HL-60 (cell line): ENCODE measurements around the gene GPR78.

ENCODE experiments used
- DNase-seq, 2 experiments: peaks; one replicate each; pipeline ENCODE4 v3.0.0-alpha.2; 2010 to 2020; ENCODE audit warnings: low read depth in 1 of 2, low spot score in 1 of 2
- H3K27ac ChIP-seq: fragments of 250-450 bp; sonication (Bioruptor Pico); replicated peaks from 2 replicates; pipeline ENCODE4 v1.5.1; 2020; ENCODE audit warnings: mild to moderate bottlenecking, moderate library complexity
- H3K27me3 ChIP-seq: fragments of 250-450 bp; sonication (Bioruptor Pico); 2 replicates; pipeline ENCODE4 v1.5.1; 2021; ENCODE audit warnings: mild to moderate bottlenecking, moderate library complexity; ENCODE audit not compliant: insufficient read depth, poor library complexity, severe bottlenecking
- H3K4me3 ChIP-seq: replicated peaks from 2 replicates; pipeline ENCODE4 v1.5.1; 2011; ENCODE audit warnings: mild to moderate bottlenecking, control low read depth, low read length; ENCODE audit not compliant: insufficient read depth
- GABPA ChIP-seq: IDR thresholded peaks from 2 replicates; pipeline ENCODE4 v1.6.1; 2012; ENCODE audit warnings: low read depth
- POLR2AphosphoS5 ChIP-seq: IDR thresholded peaks from 2 replicates; pipeline ENCODE4 v1.6.1; 2012; ENCODE audit warnings: low read depth
- SPI1 ChIP-seq: IDR thresholded peaks from 2 replicates; pipeline ENCODE4 v1.6.1; 2012; ENCODE audit warnings: low read depth, mild to moderate bottlenecking, borderline replicate concordance
- TF ChIP-seq, protein P1 (sequence below): IDR thresholded peaks from one replicate; pipeline ENCODE4 v1.5.1; 2011; ENCODE audit warnings: low read length, control low read depth, inconsistent platforms; ENCODE audit not compliant: insufficient read depth
- TF ChIP-seq, protein P2 (sequence below): IDR thresholded peaks from 2 replicates; pipeline ENCODE4 v1.6.1; 2012; ENCODE audit warnings: low read depth; ENCODE audit not compliant: insufficient replicate concordance

Gene GPR78

DNA sequence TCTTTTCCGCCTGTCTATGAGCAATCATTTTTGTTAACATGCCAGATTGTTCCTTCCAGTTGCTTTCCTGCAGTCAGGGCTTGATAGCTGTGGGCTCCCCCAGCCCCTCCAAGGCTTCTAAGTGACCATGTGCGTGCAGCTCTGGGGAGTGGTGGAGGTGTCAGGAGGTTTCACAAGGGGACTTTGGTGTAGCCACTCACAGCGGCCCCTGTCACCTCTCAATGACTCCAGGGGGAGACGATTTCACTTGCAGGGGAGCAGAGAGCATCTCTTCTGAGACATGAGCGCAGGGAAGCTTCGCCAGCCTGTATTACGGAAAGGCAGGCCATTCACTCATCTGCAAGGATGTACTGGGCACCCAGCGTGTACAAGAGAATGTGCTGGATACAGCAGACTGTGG, 3.1 kb upstream of the GPR78 start:
- Histone ChIP-seq H3K4me3 (no peak overlapping the region), H3K27ac (no peak overlapping the region), H3K27me3 (no peaks in the 10 kb centered on the region)
- no peak for DNase-seq
- TF ChIP-seq SPI1 (no peak), GABPA (no peak), POLR2AphosphoS5 (no peak)
- TF ChIP-seq, protein P1, sequence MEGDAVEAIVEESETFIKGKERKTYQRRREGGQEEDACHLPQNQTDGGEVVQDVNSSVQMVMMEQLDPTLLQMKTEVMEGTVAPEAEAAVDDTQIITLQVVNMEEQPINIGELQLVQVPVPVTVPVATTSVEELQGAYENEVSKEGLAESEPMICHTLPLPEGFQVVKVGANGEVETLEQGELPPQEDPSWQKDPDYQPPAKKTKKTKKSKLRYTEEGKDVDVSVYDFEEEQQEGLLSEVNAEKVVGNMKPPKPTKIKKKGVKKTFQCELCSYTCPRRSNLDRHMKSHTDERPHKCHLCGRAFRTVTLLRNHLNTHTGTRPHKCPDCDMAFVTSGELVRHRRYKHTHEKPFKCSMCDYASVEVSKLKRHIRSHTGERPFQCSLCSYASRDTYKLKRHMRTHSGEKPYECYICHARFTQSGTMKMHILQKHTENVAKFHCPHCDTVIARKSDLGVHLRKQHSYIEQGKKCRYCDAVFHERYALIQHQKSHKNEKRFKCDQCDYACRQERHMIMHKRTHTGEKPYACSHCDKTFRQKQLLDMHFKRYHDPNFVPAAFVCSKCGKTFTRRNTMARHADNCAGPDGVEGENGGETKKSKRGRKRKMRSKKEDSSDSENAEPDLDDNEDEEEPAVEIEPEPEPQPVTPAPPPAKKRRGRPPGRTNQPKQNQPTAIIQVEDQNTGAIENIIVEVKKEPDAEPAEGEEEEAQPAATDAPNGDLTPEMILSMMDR, result no peak
- TF ChIP-seq, protein P2, sequence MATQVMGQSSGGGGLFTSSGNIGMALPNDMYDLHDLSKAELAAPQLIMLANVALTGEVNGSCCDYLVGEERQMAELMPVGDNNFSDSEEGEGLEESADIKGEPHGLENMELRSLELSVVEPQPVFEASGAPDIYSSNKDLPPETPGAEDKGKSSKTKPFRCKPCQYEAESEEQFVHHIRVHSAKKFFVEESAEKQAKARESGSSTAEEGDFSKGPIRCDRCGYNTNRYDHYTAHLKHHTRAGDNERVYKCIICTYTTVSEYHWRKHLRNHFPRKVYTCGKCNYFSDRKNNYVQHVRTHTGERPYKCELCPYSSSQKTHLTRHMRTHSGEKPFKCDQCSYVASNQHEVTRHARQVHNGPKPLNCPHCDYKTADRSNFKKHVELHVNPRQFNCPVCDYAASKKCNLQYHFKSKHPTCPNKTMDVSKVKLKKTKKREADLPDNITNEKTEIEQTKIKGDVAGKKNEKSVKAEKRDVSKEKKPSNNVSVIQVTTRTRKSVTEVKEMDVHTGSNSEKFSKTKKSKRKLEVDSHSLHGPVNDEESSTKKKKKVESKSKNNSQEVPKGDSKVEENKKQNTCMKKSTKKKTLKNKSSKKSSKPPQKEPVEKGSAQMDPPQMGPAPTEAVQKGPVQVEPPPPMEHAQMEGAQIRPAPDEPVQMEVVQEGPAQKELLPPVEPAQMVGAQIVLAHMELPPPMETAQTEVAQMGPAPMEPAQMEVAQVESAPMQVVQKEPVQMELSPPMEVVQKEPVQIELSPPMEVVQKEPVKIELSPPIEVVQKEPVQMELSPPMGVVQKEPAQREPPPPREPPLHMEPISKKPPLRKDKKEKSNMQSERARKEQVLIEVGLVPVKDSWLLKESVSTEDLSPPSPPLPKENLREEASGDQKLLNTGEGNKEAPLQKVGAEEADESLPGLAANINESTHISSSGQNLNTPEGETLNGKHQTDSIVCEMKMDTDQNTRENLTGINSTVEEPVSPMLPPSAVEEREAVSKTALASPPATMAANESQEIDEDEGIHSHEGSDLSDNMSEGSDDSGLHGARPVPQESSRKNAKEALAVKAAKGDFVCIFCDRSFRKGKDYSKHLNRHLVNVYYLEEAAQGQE, result no peak

DNA sequence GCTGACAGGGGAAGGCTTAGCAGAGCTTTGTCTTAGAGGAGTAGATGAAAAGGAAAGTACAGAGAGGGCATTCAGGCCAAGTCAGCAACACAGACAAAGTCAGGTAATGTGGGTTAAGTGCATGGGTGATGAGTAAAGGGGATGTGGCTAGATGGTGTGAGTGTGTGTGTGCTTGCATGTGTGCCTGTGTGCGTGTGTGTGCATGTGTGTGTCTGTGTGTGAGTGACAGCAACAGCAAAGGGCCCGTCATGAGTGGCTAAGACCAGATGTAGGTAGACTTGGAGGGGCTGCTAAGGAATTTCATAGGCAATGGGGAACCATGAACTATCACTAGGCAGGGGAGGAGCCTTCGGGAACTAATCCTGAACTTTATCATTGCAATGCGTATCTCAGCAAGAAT, 2.2 kb upstream of the GPR78 start:
- no peak for DNase-seq
- no peaks in the 10 kb centered on the region for H3K27me3 ChIP-seq
- TF ChIP-seq GABPA (no peak), SPI1 (no peak), POLR2AphosphoS5 (no peak)
- TF ChIP-seq, protein P2, result no peak
- TF ChIP-seq, protein P1, result no peak
- H3K27ac ChIP-seq, result no peak overlapping the region
- H3K4me3 ChIP-seq, result no peak overlapping the region

DNA sequence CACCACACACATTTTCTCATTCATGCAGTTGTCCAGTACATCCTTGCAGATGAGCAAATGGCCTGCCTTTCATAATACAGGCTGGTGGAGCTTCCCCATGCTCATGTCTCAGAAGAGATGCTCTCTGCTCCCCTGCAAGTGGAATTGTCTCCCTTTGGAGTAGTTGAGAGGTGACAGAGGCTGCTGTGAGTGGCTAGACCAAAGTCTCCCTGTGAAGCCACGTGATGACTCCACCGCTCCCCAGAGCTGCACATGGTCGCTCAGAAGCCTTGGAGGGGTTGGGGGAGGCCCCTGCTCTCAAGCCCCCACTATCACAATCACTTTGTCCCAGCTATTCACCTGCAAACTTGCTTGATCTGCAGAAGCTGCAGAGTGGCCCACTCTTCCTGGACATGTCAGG, 1.5 kb upstream of the GPR78 start:
- Histone ChIP-seq H3K27me3 (no peaks in the 10 kb centered on the region), H3K4me3 (no peak overlapping the region), H3K27ac (no peak overlapping the region)
- no peak for TF ChIP-seq SPI1
- DNase-seq, result no peak

DNA sequence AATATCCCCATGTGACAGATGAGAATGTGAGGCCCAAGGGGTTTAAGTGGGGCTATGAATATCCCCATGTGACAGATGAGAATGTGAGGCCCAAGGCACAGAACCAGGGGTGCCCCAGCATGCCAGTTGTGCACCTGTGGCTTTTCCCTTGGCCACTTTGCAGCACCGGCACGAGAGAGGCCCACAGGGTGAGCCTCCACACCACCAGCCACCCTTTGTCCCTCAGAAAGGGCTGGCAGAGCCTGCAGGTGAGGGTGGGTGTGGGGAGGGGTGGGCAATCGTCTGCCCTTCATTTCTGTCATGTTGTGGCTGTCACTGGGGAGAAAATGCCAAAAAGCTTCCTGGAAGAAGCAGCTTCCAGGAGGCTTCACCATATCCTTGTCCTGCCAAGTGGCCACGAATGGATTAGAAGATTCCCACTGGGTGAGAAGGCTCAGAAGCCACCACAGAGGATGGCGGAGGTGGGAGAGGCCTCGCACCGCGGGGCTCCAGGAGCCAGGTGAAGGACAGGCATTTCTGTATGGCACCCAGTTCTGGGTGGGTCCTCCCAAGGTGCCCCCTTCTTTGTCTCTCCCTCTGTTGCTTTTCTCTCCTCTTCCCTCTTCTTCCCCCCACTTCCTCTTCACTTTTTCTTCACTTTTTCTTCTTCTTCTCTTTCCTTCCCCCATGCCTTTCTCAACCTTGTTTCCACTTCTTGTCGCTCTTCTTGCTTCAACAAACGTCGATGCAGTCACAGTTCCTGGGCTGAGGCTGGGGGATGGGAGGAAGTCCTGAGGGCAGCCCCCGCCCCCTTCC, 469 bp upstream of the GPR78 start:
- Histone ChIP-seq H3K4me3 (no peak overlapping the region), H3K27ac (no peak overlapping the region), H3K27me3 (no peaks in the 10 kb centered on the region)
- DNase-seq, result no peak
- TF ChIP-seq, protein P1, result no peak
- TF ChIP-seq SPI1 (no peak), GABPA (no peak), POLR2AphosphoS5 (no peak)
- TF ChIP-seq, protein P2, result no peak
